Spleen (tissue), 7 donors: ENCODE data around the gene RAB11FIP4.

Experiments
- POLR2A ChIP-seq, 3 donors: fragments of 450-650 bp; IDR thresholded peaks; one replicate each; pipeline ENCODE4 v1.5.1; 2017; ENCODE audit warnings: antibody characterized with exemption in 3 of 3, mild to moderate bottlenecking in 1 of 3
- POLR2AphosphoS5 ChIP-seq, 3 donors: sonication (generic); formaldehyde crosslinking; IDR thresholded peaks; one replicate each; pipeline ENCODE4 v1.5.1; 2017; ENCODE audit warnings: antibody characterized with exemption in 3 of 3
- TF ChIP-seq, protein P1 (sequence below), 11 experiments: fragments of 200-600 bp in 7 of 11; fragments of 450-650 bp in 4 of 11; sonication (generic) in 4 of 11; IDR thresholded peaks in 8 of 11; conservative IDR thresholded peaks in 3 of 11; 1 replicate in 7 of 11; 2 replicates in 4 of 11; pipeline versions ENCODE4 v1.4.0 to v1.8.0; 2016 to 2021; ENCODE audit warnings: antibody characterized with exemption in 11 of 11, inconsistent platforms in 4 of 11, mild to moderate bottlenecking in 1 of 11
- donor health status: DM: no; HTN: no; CAD: no; lungs with moderate emphysema.
- donor health status: DM: no; HTN: no; CAD: no.
- donor health status: DM: no; HTN: no; CAD: no.

DNA sequence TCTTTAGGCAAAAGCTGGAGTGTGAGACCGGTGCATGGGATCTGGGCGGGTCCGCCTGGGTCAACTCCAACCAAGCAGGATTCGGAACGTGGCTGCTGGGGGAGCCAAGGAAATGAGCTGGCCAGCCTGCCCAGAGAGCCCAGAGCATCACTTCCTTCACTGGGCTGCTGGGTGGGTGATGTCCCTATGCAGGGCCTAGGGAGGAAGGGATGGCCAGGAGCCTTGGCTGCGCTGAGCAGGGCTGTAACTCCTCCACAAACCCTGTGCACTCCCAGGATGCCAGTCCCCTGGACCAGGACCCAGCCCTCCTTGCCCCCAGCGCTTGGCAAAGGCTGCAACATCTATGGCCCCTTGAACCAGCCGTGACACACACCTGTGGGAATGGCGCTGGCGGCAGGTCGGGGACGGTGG is 138.4 kb downstream of the RAB11FIP4 start:
- no peak for TF ChIP-seq POLR2A (IDR thresholded peaks at IDR 0.05)
- TF ChIP-seq POLR2AphosphoS5 (IDR thresholded peaks at IDR 0.05): no peak
- TF ChIP-seq, protein P1, sequence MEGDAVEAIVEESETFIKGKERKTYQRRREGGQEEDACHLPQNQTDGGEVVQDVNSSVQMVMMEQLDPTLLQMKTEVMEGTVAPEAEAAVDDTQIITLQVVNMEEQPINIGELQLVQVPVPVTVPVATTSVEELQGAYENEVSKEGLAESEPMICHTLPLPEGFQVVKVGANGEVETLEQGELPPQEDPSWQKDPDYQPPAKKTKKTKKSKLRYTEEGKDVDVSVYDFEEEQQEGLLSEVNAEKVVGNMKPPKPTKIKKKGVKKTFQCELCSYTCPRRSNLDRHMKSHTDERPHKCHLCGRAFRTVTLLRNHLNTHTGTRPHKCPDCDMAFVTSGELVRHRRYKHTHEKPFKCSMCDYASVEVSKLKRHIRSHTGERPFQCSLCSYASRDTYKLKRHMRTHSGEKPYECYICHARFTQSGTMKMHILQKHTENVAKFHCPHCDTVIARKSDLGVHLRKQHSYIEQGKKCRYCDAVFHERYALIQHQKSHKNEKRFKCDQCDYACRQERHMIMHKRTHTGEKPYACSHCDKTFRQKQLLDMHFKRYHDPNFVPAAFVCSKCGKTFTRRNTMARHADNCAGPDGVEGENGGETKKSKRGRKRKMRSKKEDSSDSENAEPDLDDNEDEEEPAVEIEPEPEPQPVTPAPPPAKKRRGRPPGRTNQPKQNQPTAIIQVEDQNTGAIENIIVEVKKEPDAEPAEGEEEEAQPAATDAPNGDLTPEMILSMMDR (IDR thresholded peaks at IDR 0.05 in 8 of 11, conservative IDR thresholded peaks at IDR 0.05 in 3 of 11): no peak
